Stimulated activated CD8-positive, alpha-beta memory T cell treated with anti-CD3 and anti-CD28 coated beads, Interleukin-12 subunit alpha, Interleukin-12 subunit beta, amount 100 ng/mL, for 1 hour (primary cell): Measurements from ENCODE around the gene GSK3A.

Source experiments
- DNase-seq: peaks from one replicate; pipeline ENCODE4 v3.0.0-alpha.2; 2020; ENCODE audit warnings: low read depth

The GSK3A gene

GRCh38 chr19:42242512-42243409, at the start of gene GSK3A:
Gene GSK3A (minus strand): TSS chr19:42242602. CDS start chr19:42242465, 137 bp downstream.
- DNase-seq = peak; percentile 93

- DNase-seq = no peak
Observed at GRCh38 chr19:42291435-42291810, 49.0 kb upstream of the GSK3A start.

DNA sequence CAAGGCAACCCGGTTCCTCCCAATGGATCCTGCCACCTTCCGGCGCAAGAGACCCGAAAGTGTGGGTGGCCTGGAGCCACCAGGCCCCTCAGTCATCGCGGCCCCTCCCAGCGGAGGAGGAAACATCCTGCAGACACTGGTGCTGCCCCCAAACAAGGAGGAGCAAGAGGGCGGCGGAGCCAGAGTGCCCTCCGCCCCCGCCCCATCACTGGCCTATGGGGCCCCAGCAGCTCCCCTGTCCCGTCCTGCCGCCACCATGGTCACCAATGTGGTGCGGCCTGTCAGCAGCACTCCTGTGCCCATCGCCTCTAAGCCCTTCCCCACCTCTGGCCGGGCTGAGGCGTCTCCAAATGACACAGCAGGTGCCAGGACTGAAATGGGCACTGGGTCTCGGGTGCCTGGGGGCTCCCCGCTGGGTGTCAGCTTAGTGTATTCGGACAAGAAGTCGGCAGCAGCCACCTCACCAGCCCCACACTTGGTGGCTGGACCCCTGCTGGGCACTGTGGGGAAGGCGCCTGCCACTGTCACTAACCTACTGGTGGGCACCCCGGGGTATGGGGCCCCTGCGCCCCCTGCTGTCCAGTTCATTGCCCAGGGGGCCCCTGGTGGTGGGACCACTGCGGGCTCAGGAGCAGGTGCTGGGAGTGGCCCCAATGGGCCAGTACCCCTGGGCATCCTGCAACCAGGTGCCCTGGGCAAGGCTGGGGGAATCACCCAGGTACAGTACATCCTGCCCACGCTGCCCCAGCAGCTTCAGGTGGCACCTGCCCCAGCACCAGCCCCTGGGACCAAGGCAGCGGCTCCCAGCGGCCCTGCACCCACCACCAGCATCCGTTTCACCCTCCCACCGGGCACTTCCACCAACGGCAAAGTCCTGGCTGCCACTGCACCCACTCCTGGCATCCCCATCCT, 48.4 kb upstream of the GSK3A start:
- peak; percentile 42 for DNase-seq

DNA sequence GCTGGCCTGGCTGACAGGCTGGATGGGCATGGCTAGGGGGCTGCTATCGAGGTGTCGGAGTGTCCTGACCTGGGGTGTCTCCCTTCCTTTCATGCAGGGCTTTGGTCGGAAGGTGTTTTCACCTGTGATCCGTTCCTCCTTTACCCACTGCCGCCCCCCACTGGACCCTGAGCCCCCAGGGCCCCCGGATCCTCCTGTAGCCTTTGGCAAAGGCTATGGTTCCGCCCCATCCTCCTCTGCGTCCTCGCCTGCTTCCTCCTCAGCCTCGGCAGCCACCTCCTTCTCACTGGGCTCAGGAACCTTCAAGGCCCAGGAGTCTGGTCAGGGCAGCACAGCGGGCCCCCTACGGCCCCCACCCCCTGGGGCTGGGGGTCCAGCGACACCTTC, 47.7 kb upstream of the GSK3A start:
- DNase-seq = no peak

GRCh38 chr19:42289556-42290041, 47.2 kb upstream of the GSK3A start:
- DNase-seq = no peak

GRCh38 chr19:42288881-42289555, 46.6 kb upstream of the GSK3A start:
- no peak for DNase-seq

DNA sequence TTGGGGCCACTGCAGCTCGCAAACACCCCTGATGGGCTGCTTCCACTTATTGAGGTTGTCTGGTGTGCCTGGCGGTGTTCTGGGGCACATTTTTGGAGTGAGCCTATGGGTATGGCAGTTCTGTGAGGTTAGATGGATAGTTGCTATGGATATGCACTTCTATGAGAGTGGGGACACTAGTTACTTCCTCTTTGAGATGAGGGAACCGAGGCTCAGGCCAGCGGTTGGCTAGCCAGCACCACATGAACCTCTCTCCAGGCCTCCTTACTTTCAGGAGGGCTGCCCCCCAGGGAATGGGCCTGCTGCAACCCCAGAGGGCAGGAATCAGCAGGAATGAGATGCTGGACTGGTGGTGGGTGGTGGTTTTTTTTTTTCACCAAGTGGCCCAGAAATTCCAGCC, 46.0 kb upstream of the GSK3A start:
- DNase-seq = no peak

DNA sequence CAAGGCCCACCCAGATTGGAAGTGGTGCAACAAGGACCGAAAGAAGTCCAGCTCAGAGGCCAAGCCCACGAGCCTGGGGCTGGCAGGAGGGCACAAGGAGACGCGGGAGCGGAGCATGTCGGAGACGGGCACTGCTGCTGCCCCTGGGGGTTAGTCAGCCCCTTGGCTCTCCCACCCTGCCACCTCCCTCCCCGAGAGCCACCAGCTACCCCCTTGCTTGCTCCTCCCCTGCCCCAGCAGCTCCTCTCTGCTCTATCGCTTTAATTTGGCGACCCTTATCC, 45.4 kb upstream of the GSK3A start:
- DNase-seq = no peak

DNA sequence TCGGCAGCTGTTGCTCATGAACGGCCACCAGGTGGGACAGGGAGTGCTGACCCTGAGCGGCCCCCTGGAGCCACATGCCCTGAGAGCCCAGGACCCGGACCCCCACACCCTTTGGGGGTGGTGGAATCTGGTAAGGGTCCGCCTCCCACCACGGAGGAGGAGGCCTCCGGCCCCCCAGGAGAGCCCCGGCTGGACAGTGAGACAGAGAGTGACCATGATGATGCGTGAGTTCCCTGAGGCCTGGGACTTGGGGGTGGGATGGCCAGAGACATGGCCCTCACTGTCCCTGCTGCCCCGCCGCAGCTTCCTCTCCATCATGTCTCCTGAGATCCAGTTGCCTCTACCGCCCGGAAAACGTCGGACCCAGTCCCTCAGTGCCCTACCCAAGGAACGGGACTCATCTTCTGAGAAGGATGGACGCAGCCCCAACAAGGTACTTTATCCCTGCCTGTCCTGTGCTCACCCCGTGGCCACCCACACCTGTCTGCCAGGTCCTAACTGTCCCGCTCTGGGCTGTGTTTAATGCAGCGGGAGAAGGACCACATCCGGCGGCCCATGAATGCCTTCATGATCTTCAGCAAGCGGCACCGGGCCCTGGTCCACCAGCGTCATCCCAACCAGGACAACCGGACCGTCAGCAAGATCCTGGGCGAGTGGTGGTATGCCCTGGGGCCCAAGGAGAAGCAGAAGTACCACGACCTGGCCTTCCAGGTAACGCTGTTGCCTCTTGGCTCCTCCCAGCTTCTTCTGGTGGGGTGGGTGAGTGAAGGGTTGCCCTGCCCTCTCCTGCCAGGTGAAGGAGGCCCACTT, 44.8 kb upstream of the GSK3A start:
- no peak for DNase-seq

GRCh38 chr19:42286349-42287016, 44.1 kb upstream of the GSK3A start:
- DNase-seq = no peak

GRCh38 chr19:42285988-42286348, 43.6 kb upstream of the GSK3A start:
- DNase-seq = no peak

- DNase-seq = no peak
Observed at GRCh38 chr19:42285541-42285941, 43.1 kb upstream of the GSK3A start.

DNA sequence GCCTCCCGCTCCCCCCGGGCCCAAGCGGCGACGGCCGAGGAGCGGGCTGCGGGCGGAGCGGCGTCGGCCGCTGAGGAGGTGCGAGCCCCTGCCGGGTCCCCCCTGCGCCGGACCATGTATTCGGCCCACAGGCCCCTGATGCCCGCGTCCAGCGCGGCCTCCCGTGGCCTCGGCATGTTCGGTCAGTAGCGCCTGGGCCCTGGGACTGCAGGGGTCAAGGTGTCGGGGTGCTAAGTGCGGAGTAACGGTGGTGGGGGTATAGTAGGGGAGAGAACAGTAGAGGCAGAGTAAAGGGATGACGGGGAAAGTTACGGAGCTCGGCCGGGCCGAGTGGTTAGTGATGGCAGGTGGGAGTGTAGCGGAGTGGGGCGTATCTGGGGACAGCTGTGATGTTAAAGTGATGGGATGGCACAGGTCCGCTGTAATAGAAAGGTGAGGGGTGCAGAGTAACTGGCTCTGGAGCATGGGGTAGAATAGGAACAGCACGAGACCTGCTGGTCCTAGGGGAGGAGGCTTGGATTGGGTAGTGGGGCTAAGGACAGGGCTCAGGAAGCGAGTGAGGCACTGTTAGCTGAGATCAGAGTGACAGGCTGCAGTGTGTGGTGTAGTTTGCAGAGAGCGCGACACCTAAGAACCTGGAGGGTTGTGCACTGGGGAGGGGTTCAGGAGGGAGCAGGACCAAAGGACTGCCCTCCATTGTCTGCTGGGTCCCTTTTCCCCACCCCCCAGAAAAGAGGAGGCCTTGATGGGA, 42.4 kb upstream of the GSK3A start:
- no peak for DNase-seq

- DNase-seq = peak; percentile 62
Observed at GRCh38 chr19:42284066-42284501, 41.7 kb upstream of the GSK3A start.

GRCh38 chr19:42283188-42284065, 41.0 kb upstream of the GSK3A start:
- peak; percentile 88 for DNase-seq

DNA sequence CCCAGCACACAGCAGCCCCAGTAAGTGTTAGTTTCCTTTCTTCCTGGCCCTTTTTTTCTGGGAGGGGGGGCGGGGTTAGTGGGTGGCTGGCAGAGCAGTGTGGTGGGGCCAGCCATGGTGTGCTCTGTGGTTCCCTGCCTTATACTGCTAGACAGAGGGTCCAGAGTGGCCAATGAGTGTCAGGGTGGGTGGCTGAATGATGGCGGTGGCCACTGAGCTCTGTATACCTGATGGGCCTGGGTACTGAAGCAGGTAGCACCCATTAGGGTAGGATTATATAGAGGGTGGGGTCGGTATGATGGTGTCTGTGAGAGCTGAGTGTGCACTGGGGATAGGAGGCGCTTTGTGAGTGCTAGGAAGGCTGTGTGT, 40.4 kb upstream of the GSK3A start:
- no peak for DNase-seq

GRCh38 chr19:42281827-42282762, 39.7 kb upstream of the GSK3A start:
- no peak for DNase-seq

DNA sequence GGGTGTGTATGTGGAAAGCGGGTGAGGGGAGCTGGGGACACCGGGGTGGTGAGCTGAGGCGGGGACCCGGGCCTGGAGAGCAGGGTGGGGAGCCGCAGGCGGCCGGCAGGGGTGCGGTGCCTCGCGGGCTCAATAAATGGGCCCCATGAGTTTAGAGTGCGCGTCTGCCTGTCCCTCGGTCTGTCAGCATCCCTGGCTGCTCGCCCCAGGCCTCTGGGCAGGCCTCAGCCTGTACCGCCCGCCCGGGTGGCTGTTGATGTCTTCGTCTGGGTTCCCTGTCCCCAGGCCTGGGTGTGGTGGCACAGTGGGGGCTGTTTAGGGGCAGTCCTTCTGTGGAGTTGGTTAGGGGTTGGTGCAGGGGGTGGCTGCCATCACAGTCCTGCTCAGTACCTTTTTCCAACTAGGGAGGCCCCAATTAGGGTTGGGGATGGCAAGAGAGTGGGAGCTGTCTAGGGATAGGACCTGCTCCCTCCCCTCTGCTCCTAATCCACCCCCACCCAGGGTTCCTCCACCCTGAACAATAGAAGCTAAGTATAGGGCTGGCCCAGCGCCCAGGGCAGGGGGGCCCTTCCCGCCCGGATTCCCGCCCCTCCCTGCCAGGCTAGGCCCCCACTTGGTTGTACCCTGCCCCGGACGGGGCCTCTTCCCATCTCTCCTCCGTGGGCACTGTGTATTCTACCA, 38.9 kb upstream of the GSK3A start:
- DNase-seq = no peak
